T-helper 9 cell (primary cell): ENCODE measurements around the gene DCLRE1B.

Experiments
- DNase-seq: peaks from one replicate; pipeline ENCODE4 v3.0.0-alpha.2; 2020
- total RNA-seq, 2 donors: gene quantifications; one replicate each; lab custom pipeline; 2026; lab: John Stamatoyannopoulos, UW

DCLRE1B gene
- total RNA-seq, result 6.0 to 12.3 reads per million in 2 donors

- peak; percentile 91 for DNase-seq
These were observed at the start of gene DCLRE1B, which contains the start of gene AP4B1 for GRCh38 chr1:113904674-113905434. Gene DCLRE1B (plus strand): TSS chr1:113905326. CDS start chr1:113905587, 261 bp downstream. Gene AP4B1 (minus strand): TSS chr1:113904799. CDS start chr1:113904717, 82 bp downstream.

- no peak for DNase-seq
These were observed 49.3 kb upstream of the DCLRE1B start for GRCh38 chr1:113855630-113856400.

- DNase-seq, result no peak
These were observed 48.7 kb upstream of the DCLRE1B start for GRCh38 chr1:113856401-113856790.

- no peak for DNase-seq
These were observed 47.4 kb upstream of the DCLRE1B start for GRCh38 chr1:113857776-113858175.

GRCh38 chr1:113858418-113858817 is 46.7 kb upstream of the DCLRE1B start:
- no peak for DNase-seq

- no peak for DNase-seq
These were observed 46.1 kb upstream of the DCLRE1B start for GRCh38 chr1:113858982-113859381.

- no peak for DNase-seq
These were observed 45.5 kb upstream of the DCLRE1B start for GRCh38 chr1:113859478-113860175.

- no peak for DNase-seq
These were observed 44.2 kb upstream of the DCLRE1B start for GRCh38 chr1:113860891-113861290.

GRCh38 chr1:113861641-113862040 is 43.5 kb upstream of the DCLRE1B start:
- DNase-seq, result no peak

GRCh38 chr1:113868387-113869083 is 36.6 kb upstream of the DCLRE1B start:
- DNase-seq, result no peak

GRCh38 chr1:113870778-113871177 is 34.3 kb upstream of the DCLRE1B start:
- no peak for DNase-seq

- peak; percentile 65 for DNase-seq
These were observed 33.5 kb upstream of the DCLRE1B start, which contains the start of gene PTPN22 for GRCh38 chr1:113871597-113872113. Gene PTPN22 (minus strand): TSS chr1:113871712.

- no peak for DNase-seq
These were observed 32.7 kb upstream of the DCLRE1B start for GRCh38 chr1:113872219-113872935.

GRCh38 chr1:113874012-113874879 is 30.9 kb upstream of the DCLRE1B start:
- no peak for DNase-seq

GRCh38 chr1:113875714-113876113 is 29.4 kb upstream of the DCLRE1B start:
- DNase-seq, result no peak

- no peak for DNase-seq
These were observed 28.9 kb upstream of the DCLRE1B start for GRCh38 chr1:113876176-113876575.

GRCh38 chr1:113879739-113880038 is 25.4 kb upstream of the DCLRE1B start:
- DNase-seq, result no peak

GRCh38 chr1:113881661-113882060 is 23.5 kb upstream of the DCLRE1B start:
- DNase-seq, result no peak

- DNase-seq, result no peak
These were observed 18.4 kb upstream of the DCLRE1B start for GRCh38 chr1:113886417-113887401.
